Dermis microvascular lymphatic vessel endothelial cell (primary cell): ENCODE data around the gene DIPK1A. TPM values are rescaled to one million over a fixed set of nuclear protein-coding genes. Genes with fewer than 3 reads are reported as not detected.

ENCODE experiments used
- DNase-seq, 2 donors: peaks; one replicate each; pipeline versions ENCODE4 v3.0.0 to v3.0.0-alpha.2; 2010; ENCODE audit warnings: low read depth in 2 of 2
- total RNA-seq: library from RNA; depleted of rRNA; stranded (reverse); fragments of >200 nt; gene quantifications from 2 replicates; pipeline ENCODE4 v1.2.1, GENCODE V29; 2014

DIPK1A gene
- total RNA-seq, 1 donor from 2014 or later, result 0.13 TPM

GRCh38 chr1:92953491-92953890 lies 7.8 kb downstream of the DIPK1A start:
- DNase-seq, result no peak

GRCh38 chr1:92952714-92953113 lies 8.5 kb downstream of the DIPK1A start:
- DNase-seq, result no peak

GRCh38 chr1:92951141-92951582 lies 10.1 kb downstream of the DIPK1A start:
- no peak for DNase-seq

- DNase-seq, result no peak
These were observed 11.1 kb downstream of the DIPK1A start for GRCh38 chr1:92949937-92950817.

- no peak for DNase-seq
These were observed 13.2 kb downstream of the DIPK1A start for GRCh38 chr1:92948071-92948470.

- DNase-seq, result no peak
These were observed 15.5 kb downstream of the DIPK1A start for GRCh38 chr1:92945748-92946270.

GRCh38 chr1:92944901-92945747 lies 16.1 kb downstream of the DIPK1A start:
- no peak for DNase-seq

GRCh38 chr1:92943502-92943847 lies 17.8 kb downstream of the DIPK1A start:
- no peak for DNase-seq

GRCh38 chr1:92940541-92940940 lies 20.7 kb downstream of the DIPK1A start:
- no peak for DNase-seq

GRCh38 chr1:92937731-92938130 lies 23.5 kb downstream of the DIPK1A start:
- DNase-seq, result no peak

GRCh38 chr1:92936865-92937264 lies 24.4 kb downstream of the DIPK1A start:
- DNase-seq, result no peak

- DNase-seq, result peak in 1 of 2 donors; percentile 20
These were observed 26.6 kb downstream of the DIPK1A start for GRCh38 chr1:92934395-92935378.

- DNase-seq, result no peak
These were observed 27.8 kb downstream of the DIPK1A start for GRCh38 chr1:92933459-92933858.

- no peak for DNase-seq
These were observed 29.6 kb downstream of the DIPK1A start for GRCh38 chr1:92931691-92932090.

- DNase-seq, result no peak
These were observed 31.8 kb downstream of the DIPK1A start for GRCh38 chr1:92929461-92929860.

GRCh38 chr1:92927870-92928269 lies 33.4 kb downstream of the DIPK1A start:
- no peak for DNase-seq

GRCh38 chr1:92926873-92927272 lies 34.4 kb downstream of the DIPK1A start:
- DNase-seq, result no peak

- DNase-seq, result no peak
These were observed 36.8 kb downstream of the DIPK1A start for GRCh38 chr1:92924501-92924900.

- DNase-seq, result no peak
These were observed 37.6 kb downstream of the DIPK1A start for GRCh38 chr1:92923664-92924063.

GRCh38 chr1:92922356-92923035 lies 38.8 kb downstream of the DIPK1A start:
- no peak for DNase-seq
